Measurements from ENCODE around the gene AKAP13.

The AKAP13 gene

GRCh38 chr15:85768595-85769168 lies 388.3 kb downstream of the AKAP13 start:
- Mint-ChIP-seq H3K9me3 (no peaks in the 10 kb centered on the region), H3K36me3 (peaks cover 8% of the 10 kb centered on the region), H3K4me3 (no peak overlapping the region), H3K4me1 (peaks cover 10% of the 10 kb centered on the region), H3K27ac (no peak overlapping the region), H3K27me3 (no peaks in the 10 kb centered on the region)
- no peak for ATAC-seq

- ATAC-seq = no peak
- Mint-ChIP-seq H3K27ac (no peak overlapping the region), H3K4me3 (no peak overlapping the region), H3K4me1 (peaks cover 7% of the 10 kb centered on the region), H3K9me3 (no peaks in the 10 kb centered on the region), H3K27me3 (no peaks in the 10 kb centered on the region), H3K36me3 (peaks cover 8% of the 10 kb centered on the region)
These were observed 388.9 kb downstream of the AKAP13 start for GRCh38 chr15:85769182-85769900.

GRCh38 chr15:85770096-85771041 lies 390.0 kb downstream of the AKAP13 start:
- H3K9me3 Mint-ChIP-seq = no peaks in the 10 kb centered on the region
- H3K4me1 Mint-ChIP-seq = no peaks in the 10 kb centered on the region
- no peak overlapping the region for H3K27ac Mint-ChIP-seq
- ATAC-seq = no peak
- H3K36me3 Mint-ChIP-seq = peaks cover 8% of the 10 kb centered on the region
- H3K4me3 Mint-ChIP-seq = no peak overlapping the region
- no peaks in the 10 kb centered on the region for H3K27me3 Mint-ChIP-seq

GRCh38 chr15:85771271-85771670 lies 390.9 kb downstream of the AKAP13 start:
- Mint-ChIP-seq H3K9me3 (no peaks in the 10 kb centered on the region), H3K4me3 (no peak overlapping the region), H3K27ac (no peak overlapping the region), H3K36me3 (peaks cover 8% of the 10 kb centered on the region), H3K27me3 (no peaks in the 10 kb centered on the region), H3K4me1 (no peaks in the 10 kb centered on the region)
- no peak for ATAC-seq

GRCh38 chr15:85771781-85772445 lies 391.5 kb downstream of the AKAP13 start:
- ATAC-seq = no peak
- Mint-ChIP-seq H3K9me3 (no peaks in the 10 kb centered on the region), H3K36me3 (peaks cover 8% of the 10 kb centered on the region), H3K4me1 (no peaks in the 10 kb centered on the region), H3K27ac (no peak overlapping the region), H3K27me3 (no peaks in the 10 kb centered on the region), H3K4me3 (no peak overlapping the region)

GRCh38 chr15:85772668-85773067 lies 392.3 kb downstream of the AKAP13 start:
- H3K4me3 Mint-ChIP-seq = no peak overlapping the region
- no peaks in the 10 kb centered on the region for H3K4me1 Mint-ChIP-seq
- peaks cover 8% of the 10 kb centered on the region for H3K36me3 Mint-ChIP-seq
- no peak for ATAC-seq
- H3K27me3 Mint-ChIP-seq = no peaks in the 10 kb centered on the region
- no peak overlapping the region for H3K27ac Mint-ChIP-seq
- H3K9me3 Mint-ChIP-seq = no peaks in the 10 kb centered on the region

- peaks cover 6% of the 10 kb centered on the region for H3K36me3 Mint-ChIP-seq
- H3K9me3 Mint-ChIP-seq = no peaks in the 10 kb centered on the region
- no peaks in the 10 kb centered on the region for H3K27me3 Mint-ChIP-seq
- no peaks in the 10 kb centered on the region for H3K4me1 Mint-ChIP-seq
- no peak overlapping the region for H3K4me3 Mint-ChIP-seq
- no peak overlapping the region for H3K27ac Mint-ChIP-seq
- no peak for ATAC-seq
These were observed 392.8 kb downstream of the AKAP13 start for GRCh38 chr15:85773249-85773648.

GRCh38 chr15:85773970-85774369 lies 393.6 kb downstream of the AKAP13 start:
- H3K36me3 Mint-ChIP-seq = no peaks in the 10 kb centered on the region
- no peaks in the 10 kb centered on the region for H3K27me3 Mint-ChIP-seq
- no peak overlapping the region for H3K4me3 Mint-ChIP-seq
- H3K4me1 Mint-ChIP-seq = no peaks in the 10 kb centered on the region
- ATAC-seq = no peak
- H3K9me3 Mint-ChIP-seq = no peaks in the 10 kb centered on the region
- no peak overlapping the region for H3K27ac Mint-ChIP-seq

- no peak for ATAC-seq
- Mint-ChIP-seq H3K27me3 (no peaks in the 10 kb centered on the region), H3K9me3 (no peaks in the 10 kb centered on the region), H3K4me1 (peaks cover 12% of the 10 kb centered on the region), H3K36me3 (no peaks in the 10 kb centered on the region), H3K27ac (no peak overlapping the region), H3K4me3 (no peak overlapping the region)
These were observed 397.1 kb downstream of the AKAP13 start for GRCh38 chr15:85777250-85778106.

- no peak overlapping the region for H3K4me3 Mint-ChIP-seq
- no peak overlapping the region for H3K27ac Mint-ChIP-seq
- no peaks in the 10 kb centered on the region for H3K9me3 Mint-ChIP-seq
- ATAC-seq = no peak
- peaks cover 12% of the 10 kb centered on the region for H3K4me1 Mint-ChIP-seq
- no peaks in the 10 kb centered on the region for H3K27me3 Mint-ChIP-seq
- H3K36me3 Mint-ChIP-seq = no peaks in the 10 kb centered on the region
These were observed 397.8 kb downstream of the AKAP13 start for GRCh38 chr15:85778107-85778776.

GRCh38 chr15:85779249-85779648 lies 398.8 kb downstream of the AKAP13 start:
- no peaks in the 10 kb centered on the region for H3K9me3 Mint-ChIP-seq
- H3K4me1 Mint-ChIP-seq = peaks cover 12% of the 10 kb centered on the region
- H3K36me3 Mint-ChIP-seq = no peaks in the 10 kb centered on the region
- H3K4me3 Mint-ChIP-seq = no peak overlapping the region
- no peaks in the 10 kb centered on the region for H3K27me3 Mint-ChIP-seq
- ATAC-seq = no peak
- H3K27ac Mint-ChIP-seq = no peak overlapping the region

GRCh38 chr15:85780225-85780985 lies 400.0 kb downstream of the AKAP13 start:
- no peak for ATAC-seq
- Mint-ChIP-seq H3K27ac (no peak overlapping the region), H3K4me1 (peaks cover 12% of the 10 kb centered on the region), H3K27me3 (no peaks in the 10 kb centered on the region), H3K4me3 (no peak overlapping the region), H3K36me3 (no peaks in the 10 kb centered on the region), H3K9me3 (no peaks in the 10 kb centered on the region)

- Mint-ChIP-seq H3K4me1 (peaks cover 17% of the 10 kb centered on the region), H3K4me3 (no peak overlapping the region), H3K27me3 (no peaks in the 10 kb centered on the region), H3K9me3 (no peaks in the 10 kb centered on the region), H3K36me3 (no peaks in the 10 kb centered on the region), H3K27ac (no peak overlapping the region)
- ATAC-seq = no peak
These were observed 400.7 kb downstream of the AKAP13 start for GRCh38 chr15:85781099-85781498.

Measured in stimulated activated memory B cell treated with anti-CD40 and anti-IgM and Interleukin-4, amounts not matched to agents 10 μg/mL and 1 μg/mL and 100 μg/mL, for 72 hours (primary cell).